ENCODE data around the gene CYSRT1.

- TF ChIP-seq TCF12 (IDR thresholded peaks at IDR 0.05; ENCODE audit: low read depth) (no peak), YY1 (IDR thresholded peaks at IDR 0.05; ENCODE audit: low read depth) (no peak), EP300 (IDR thresholded peaks at IDR 0.05; ENCODE audit: borderline replicate concordance) (no peak), NFIC (IDR thresholded peaks at IDR 0.05) (no peak)
Observed at GRCh38 chr9:137194909-137195308, 30.1 kb upstream of the CYSRT1 start.
